Measurements from ENCODE around the gene CBFA2T3. TPM values are rescaled to one million over a fixed set of nuclear protein-coding genes. Genes with fewer than 3 reads are reported as not detected.

The CBFA2T3 gene
- total RNA-seq, 1 donor from 2014 or later: 10.1 TPM

- H3K4me3 Mint-ChIP-seq: peak overlapping the region; percentile 63
- no peak for TF ChIP-seq CTCF (IDR thresholded peaks at IDR 0.05; ENCODE audit: unreplicated experiment)
- no peak overlapping the region for H3K27ac Mint-ChIP-seq
- peaks cover 3% of the 10 kb centered on the region for H3K36me3 Mint-ChIP-seq
- peaks cover 14% of the 10 kb centered on the region for H3K4me1 Mint-ChIP-seq
- H3K27me3 Mint-ChIP-seq (ENCODE audit: low read depth): no peaks in the 10 kb centered on the region
- H3K9me3 Mint-ChIP-seq: no peaks in the 10 kb centered on the region
- no peak for DNase-seq (ENCODE audit: low spot score in 2 of 2, unreplicated experiment in 2 of 2)
Measured at GRCh38 chr16:88854306-88855111, 122.5 kb downstream of the CBFA2T3 start.

- no peak overlapping the region for H3K4me3 Mint-ChIP-seq
Measured at GRCh38 chr16:88853325-88853941, 123.6 kb downstream of the CBFA2T3 start.

DNA sequence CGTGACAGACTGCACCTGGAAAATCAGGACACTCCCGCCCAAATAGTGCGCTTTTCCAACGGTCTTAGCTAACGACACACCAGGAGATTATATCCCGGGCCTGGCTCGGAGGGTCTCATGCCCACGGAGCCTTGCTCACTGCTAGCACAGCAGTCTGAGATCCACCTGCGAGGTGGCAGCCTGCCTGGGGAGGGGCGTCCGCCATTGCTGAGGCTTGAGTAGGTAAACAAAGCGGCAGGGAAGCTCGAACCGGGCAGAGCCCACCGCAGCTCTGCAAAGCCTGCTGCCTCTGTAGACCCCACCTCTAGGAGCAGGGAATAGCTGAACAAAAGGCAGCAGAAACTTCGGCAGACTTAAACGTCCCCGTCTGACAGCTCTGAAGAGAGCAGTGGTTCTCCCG is 125.4 kb downstream of the CBFA2T3 start:
- Mint-ChIP-seq H3K36me3 (peaks cover 5% of the 10 kb centered on the region), H3K4me1 (peaks cover 3% of the 10 kb centered on the region), H3K27me3 (ENCODE audit: low read depth) (no peaks in the 10 kb centered on the region), H3K4me3 (no peak overlapping the region), H3K27ac (no peak overlapping the region), H3K9me3 (no peaks in the 10 kb centered on the region)
- TF ChIP-seq CTCF (IDR thresholded peaks at IDR 0.05; ENCODE audit: unreplicated experiment): no peak
- DNase-seq (ENCODE audit: low spot score in 2 of 2, unreplicated experiment in 2 of 2): no peak

More at GRCh38 chr16:88853325-88853941, 123.6 kb downstream of the CBFA2T3 start:
- H3K27ac Mint-ChIP-seq: no peak overlapping the region
- H3K4me1 Mint-ChIP-seq: peaks cover 11% of the 10 kb centered on the region
- TF ChIP-seq CTCF (IDR thresholded peaks at IDR 0.05; ENCODE audit: unreplicated experiment): no peak
- no peaks in the 10 kb centered on the region for H3K27me3 Mint-ChIP-seq (ENCODE audit: low read depth)
- peaks cover 5% of the 10 kb centered on the region for H3K36me3 Mint-ChIP-seq
- DNase-seq (ENCODE audit: low spot score in 2 of 2, unreplicated experiment in 2 of 2): no peak
- no peaks in the 10 kb centered on the region for H3K9me3 Mint-ChIP-seq

GRCh38 chr16:88850531-88851199 is 126.3 kb downstream of the CBFA2T3 start:
- no peak overlapping the region for H3K4me3 Mint-ChIP-seq
- H3K36me3 Mint-ChIP-seq: peaks cover 5% of the 10 kb centered on the region

GRCh38 chr16:88848557-88848956 is 128.4 kb downstream of the CBFA2T3 start:
- H3K4me3 Mint-ChIP-seq: no peak overlapping the region
- H3K4me1 Mint-ChIP-seq: no peaks in the 10 kb centered on the region
- H3K27ac Mint-ChIP-seq: no peak overlapping the region
- H3K27me3 Mint-ChIP-seq (ENCODE audit: low read depth): no peaks in the 10 kb centered on the region
- peaks cover 5% of the 10 kb centered on the region for H3K36me3 Mint-ChIP-seq
- DNase-seq (ENCODE audit: low spot score in 2 of 2, unreplicated experiment in 2 of 2): no peak
- no peak for TF ChIP-seq CTCF (IDR thresholded peaks at IDR 0.05; ENCODE audit: unreplicated experiment)
- H3K9me3 Mint-ChIP-seq: no peaks in the 10 kb centered on the region

More at GRCh38 chr16:88850531-88851199, 126.3 kb downstream of the CBFA2T3 start:
- H3K27ac Mint-ChIP-seq: no peak overlapping the region
- TF ChIP-seq CTCF (IDR thresholded peaks at IDR 0.05; ENCODE audit: unreplicated experiment): no peak
- H3K9me3 Mint-ChIP-seq: no peaks in the 10 kb centered on the region
- DNase-seq (ENCODE audit: low spot score in 2 of 2, unreplicated experiment in 2 of 2): no peak
- peaks cover 3% of the 10 kb centered on the region for H3K4me1 Mint-ChIP-seq
- H3K27me3 Mint-ChIP-seq (ENCODE audit: low read depth): no peaks in the 10 kb centered on the region
